Peyer's patch (tissue), 4 donors: Measurements from ENCODE around the gene TCF7L1. TPM values are rescaled to one million over a fixed set of nuclear protein-coding genes. Genes with fewer than 3 reads are reported as not detected.

Source experiments
- DNase-seq, 3 donors: peaks; one replicate each; pipeline ENCODE4 v3.0.0-alpha.2; 2017 to 2019
- H3K27ac ChIP-seq, 4 donors: fragments of 200-600 bp; sonication (generic); one replicate each; pipeline ENCODE4 v1.5.1; 2016 to 2019
- H3K27me3 ChIP-seq, 2 donors: fragments of 200-600 bp; sonication (generic); one replicate each; pipeline ENCODE4 v1.5.1; 2019
- H3K36me3 ChIP-seq, 3 donors: fragments of 200-600 bp; sonication (generic); one replicate each; pipeline ENCODE4 v1.5.1; 2016 to 2019
- H3K4me1 ChIP-seq, 4 donors: fragments of 200-600 bp; sonication (generic); one replicate each; pipeline ENCODE4 v1.5.1; 2016 to 2019
- H3K4me3 ChIP-seq, 4 donors: fragments of 200-600 bp; sonication (generic); 1 replicate in 3 of 4; 2 replicates in 1 of 4; pipeline ENCODE4 v1.5.1; 2016 to 2019; ENCODE audit warnings: mild to moderate bottlenecking in 1 of 4
- H3K9me3 ChIP-seq, 4 donors: fragments of 200-600 bp; sonication (generic); one replicate each; pipeline ENCODE4 v1.5.1; 2016 to 2019; ENCODE audit warnings: mild to moderate bottlenecking in 1 of 4
- POLR2A ChIP-seq, 2 donors: fragments of 450-650 bp; IDR thresholded peaks; one replicate each; pipeline ENCODE4 v1.5.1; 2017; ENCODE audit warnings: antibody characterized with exemption in 2 of 2, mild to moderate bottlenecking in 2 of 2, moderate library complexity in 2 of 2
- total RNA-seq, 4 donors: library from RNA; depleted of rRNA; stranded (reverse); fragments of >200 nt; gene quantifications; one replicate each; pipeline ENCODE4 v1.1.0, GENCODE V29; 2016
- TF ChIP-seq, protein P1 (sequence below), 6 experiments: fragments of 450-650 bp in 4 of 6; fragments of 200-600 bp in 2 of 6; sonication (generic) in 1 of 6; IDR thresholded peaks; one replicate each; pipeline ENCODE4 v1.5.1; 2017 to 2019; ENCODE audit warnings: antibody characterized with exemption in 6 of 6, mild to moderate bottlenecking in 3 of 6, moderate library complexity in 1 of 6

TCF7L1 gene
- total RNA-seq, 4 donors from 2014 or later: 0.35 to 5.8 (median 1.7) TPM

DNA sequence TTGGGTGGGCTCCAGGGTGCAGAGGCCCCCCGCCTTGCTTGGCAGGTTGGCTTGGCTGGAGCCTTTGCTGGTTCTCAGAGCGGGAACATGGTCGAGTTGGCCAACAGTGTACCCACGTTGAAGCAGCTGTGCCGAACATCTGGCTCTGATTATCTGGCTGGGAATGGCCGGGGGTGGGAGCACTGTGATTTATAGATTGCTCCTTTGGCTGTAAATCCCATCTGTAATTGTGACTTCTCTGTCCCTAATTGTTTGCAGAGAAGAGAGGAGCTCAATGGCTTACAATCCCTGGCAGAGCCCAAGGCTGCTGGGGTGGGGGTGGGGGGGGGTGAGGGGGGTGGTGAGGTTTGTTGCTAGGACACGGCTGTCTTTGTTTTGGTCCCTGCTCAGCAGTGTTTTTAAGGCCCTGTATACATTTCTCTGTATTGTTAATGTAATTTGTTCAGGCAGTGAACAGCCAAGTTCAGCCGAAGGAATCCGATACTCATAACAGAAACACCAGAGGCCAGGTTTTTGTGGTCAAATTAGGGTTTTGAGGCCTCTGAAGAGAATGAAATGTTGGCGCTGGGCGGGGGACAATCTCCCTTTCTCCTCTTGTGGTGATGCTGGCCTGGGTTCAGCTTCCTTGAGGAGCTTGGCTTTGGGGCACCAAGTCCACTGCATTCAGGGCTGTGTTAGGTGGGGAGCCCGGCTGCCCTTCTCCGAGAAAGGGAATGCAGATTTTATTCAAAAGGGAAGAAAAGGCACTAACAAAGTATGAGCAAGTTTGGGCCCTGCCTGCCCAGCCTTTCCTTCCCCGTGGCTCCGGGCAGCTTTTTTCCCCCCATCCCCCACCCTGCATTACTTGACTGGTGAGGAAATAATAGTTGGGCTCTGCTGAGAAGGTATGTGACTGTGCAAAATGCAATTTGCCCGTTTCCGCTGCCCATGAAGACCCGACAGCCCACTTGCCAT is 82.5 kb downstream of the TCF7L1 start:
- peak overlapping the region in 2 of 4 donors; percentile 10 to 72 for H3K27ac ChIP-seq
- TF ChIP-seq, protein P1, sequence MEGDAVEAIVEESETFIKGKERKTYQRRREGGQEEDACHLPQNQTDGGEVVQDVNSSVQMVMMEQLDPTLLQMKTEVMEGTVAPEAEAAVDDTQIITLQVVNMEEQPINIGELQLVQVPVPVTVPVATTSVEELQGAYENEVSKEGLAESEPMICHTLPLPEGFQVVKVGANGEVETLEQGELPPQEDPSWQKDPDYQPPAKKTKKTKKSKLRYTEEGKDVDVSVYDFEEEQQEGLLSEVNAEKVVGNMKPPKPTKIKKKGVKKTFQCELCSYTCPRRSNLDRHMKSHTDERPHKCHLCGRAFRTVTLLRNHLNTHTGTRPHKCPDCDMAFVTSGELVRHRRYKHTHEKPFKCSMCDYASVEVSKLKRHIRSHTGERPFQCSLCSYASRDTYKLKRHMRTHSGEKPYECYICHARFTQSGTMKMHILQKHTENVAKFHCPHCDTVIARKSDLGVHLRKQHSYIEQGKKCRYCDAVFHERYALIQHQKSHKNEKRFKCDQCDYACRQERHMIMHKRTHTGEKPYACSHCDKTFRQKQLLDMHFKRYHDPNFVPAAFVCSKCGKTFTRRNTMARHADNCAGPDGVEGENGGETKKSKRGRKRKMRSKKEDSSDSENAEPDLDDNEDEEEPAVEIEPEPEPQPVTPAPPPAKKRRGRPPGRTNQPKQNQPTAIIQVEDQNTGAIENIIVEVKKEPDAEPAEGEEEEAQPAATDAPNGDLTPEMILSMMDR (IDR thresholded peaks at IDR 0.05): peak in 1 of 6 experiments; percentile 0
- TF ChIP-seq POLR2A (IDR thresholded peaks at IDR 0.05): no peak
- no peak overlapping the region for H3K4me3 ChIP-seq
- H3K9me3 ChIP-seq: no peaks in the 10 kb centered on the region
- DNase-seq: peak in 1 of 3 donors; percentile 40
- peaks cover 0 to 7% (median 0%) of the 10 kb centered on the region in 4 donors for H3K4me1 ChIP-seq
- no peaks in the 10 kb centered on the region for H3K27me3 ChIP-seq
- no peaks in the 10 kb centered on the region for H3K36me3 ChIP-seq

DNA sequence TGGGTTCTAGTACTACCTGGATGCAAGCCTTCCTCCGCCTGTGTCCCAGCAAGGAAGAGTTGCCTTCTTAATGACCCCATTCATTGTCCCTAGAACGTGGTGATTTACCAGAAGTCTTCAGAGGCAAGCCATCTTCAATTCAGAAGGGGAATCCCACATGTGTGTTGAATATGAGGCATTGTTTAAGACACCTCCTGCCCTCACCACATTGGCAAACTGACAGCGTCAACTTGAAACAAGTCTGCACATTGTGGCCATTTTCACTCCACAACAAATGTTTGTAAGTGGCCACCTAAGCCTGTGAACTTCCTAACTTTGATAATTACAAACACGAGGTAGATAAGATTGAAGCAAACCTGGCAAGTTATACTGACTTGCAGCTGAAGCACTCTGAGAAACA is 83.7 kb downstream of the TCF7L1 start:
- Histone ChIP-seq H3K27ac (peak overlapping the region in 1 of 4 donors; percentile 72), H3K9me3 (no peaks in the 10 kb centered on the region), H3K36me3 (no peaks in the 10 kb centered on the region), H3K4me3 (no peak overlapping the region), H3K4me1 (peaks cover 0 to 7% (median 0%) of the 10 kb centered on the region in 4 donors), H3K27me3 (no peaks in the 10 kb centered on the region)
- no peak for DNase-seq
- TF ChIP-seq, protein P1 (IDR thresholded peaks at IDR 0.05): no peak
- no peak for TF ChIP-seq POLR2A (IDR thresholded peaks at IDR 0.05)

DNA sequence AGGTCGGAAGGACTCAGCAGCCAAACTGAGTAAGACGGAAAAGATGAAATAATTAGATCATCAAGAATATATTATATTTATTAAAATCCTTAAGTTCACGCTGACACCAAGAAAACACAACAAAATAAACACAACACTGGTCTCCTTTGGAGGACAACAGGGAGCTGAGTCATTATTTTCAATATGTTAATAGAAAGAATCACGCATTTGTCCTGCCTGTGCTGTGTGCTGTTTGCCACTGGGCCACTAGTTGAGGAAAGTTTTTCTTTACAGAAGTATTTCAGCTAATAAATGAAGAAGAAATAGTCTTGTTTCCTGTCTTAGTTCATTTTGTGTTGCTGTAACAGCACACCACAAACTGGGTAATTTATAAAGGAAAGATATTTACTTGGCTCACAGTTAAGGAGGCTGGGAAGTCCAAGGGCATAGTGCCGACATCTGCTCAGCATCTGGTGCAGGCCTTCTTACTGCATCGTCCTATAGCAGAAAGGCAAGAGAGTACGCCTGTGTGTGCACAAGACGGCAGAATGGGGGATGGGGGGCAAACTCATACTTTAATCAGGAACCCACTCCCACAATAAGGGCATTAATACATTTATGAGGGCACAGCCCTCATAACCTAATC is 88.0 kb downstream of the TCF7L1 start:
- TF ChIP-seq POLR2A (IDR thresholded peaks at IDR 0.05): no peak
- TF ChIP-seq, protein P1 (IDR thresholded peaks at IDR 0.05): no peak
- Histone ChIP-seq H3K27me3 (no peaks in the 10 kb centered on the region), H3K9me3 (no peaks in the 10 kb centered on the region), H3K27ac (no peak overlapping the region), H3K36me3 (no peaks in the 10 kb centered on the region), H3K4me1 (no peaks in the 10 kb centered on the region), H3K4me3 (no peak overlapping the region)
- DNase-seq: no peak

DNA sequence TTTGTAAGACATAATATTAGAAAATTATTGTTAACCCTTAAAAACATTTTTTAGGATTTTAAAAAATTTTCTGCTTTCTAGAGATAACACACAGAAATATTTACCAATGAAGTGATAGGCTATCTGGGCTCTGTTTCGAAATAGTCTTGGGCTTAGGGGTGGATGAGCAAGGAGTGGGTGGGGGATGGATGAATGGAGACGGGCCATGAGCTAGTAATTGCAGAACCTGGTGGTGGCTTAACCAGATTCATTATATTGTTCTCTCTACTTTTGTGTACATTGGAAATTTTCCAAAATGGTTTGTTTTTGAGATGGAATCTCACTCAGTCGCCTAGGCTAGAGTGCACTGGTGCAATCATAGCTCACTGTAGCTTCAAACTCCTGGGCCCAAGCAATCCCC is 89.6 kb downstream of the TCF7L1 start:
- TF ChIP-seq, protein P1 (IDR thresholded peaks at IDR 0.05): no peak
- no peak for TF ChIP-seq POLR2A (IDR thresholded peaks at IDR 0.05)
- H3K27ac ChIP-seq: no peak overlapping the region
- no peak for DNase-seq
- no peaks in the 10 kb centered on the region for H3K4me1 ChIP-seq
- no peak overlapping the region for H3K4me3 ChIP-seq
- H3K27me3 ChIP-seq: no peaks in the 10 kb centered on the region
- no peaks in the 10 kb centered on the region for H3K36me3 ChIP-seq
- H3K9me3 ChIP-seq: no peaks in the 10 kb centered on the region

DNA sequence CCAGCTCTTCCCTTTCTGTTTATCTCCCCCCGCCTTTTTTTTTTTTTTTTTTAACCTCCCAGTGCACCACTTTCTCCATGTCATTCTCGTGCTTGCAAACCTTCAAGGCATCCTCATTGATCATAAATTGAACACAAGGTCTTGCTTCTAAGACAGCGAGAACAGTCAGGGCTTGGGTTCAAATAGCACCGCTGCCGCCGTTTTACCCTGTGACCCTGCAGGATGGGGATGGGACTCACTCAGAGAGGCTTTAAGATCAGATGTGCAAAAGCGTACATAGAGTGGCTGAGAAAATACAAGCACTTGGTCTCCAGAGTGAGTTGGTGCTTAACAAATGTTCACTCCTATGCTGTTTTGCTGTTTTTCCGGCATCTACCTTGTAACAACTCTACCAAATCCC is 93.6 kb downstream of the TCF7L1 start:
- Histone ChIP-seq H3K4me3 (no peak overlapping the region), H3K27me3 (no peaks in the 10 kb centered on the region), H3K36me3 (no peaks in the 10 kb centered on the region), H3K9me3 (no peaks in the 10 kb centered on the region), H3K27ac (no peak overlapping the region), H3K4me1 (no peaks in the 10 kb centered on the region)
- peak in 1 of 3 donors; percentile 15 for DNase-seq
- TF ChIP-seq, protein P1 (IDR thresholded peaks at IDR 0.05): no peak
- TF ChIP-seq POLR2A (IDR thresholded peaks at IDR 0.05): no peak
